ENCODE results near the gene ZFPM1.

The ZFPM1 gene

GRCh38 chr16:88499836-88500251 lies 46.8 kb downstream of the ZFPM1 start:
- DNase-seq (ENCODE audit: low spot score) = no peak

GRCh38 chr16:88500255-88500661 lies 47.2 kb downstream of the ZFPM1 start:
- DNase-seq (ENCODE audit: low spot score) = no peak

GRCh38 chr16:88502371-88502770 lies 49.3 kb downstream of the ZFPM1 start:
- DNase-seq (ENCODE audit: low spot score) = no peak

DNA sequence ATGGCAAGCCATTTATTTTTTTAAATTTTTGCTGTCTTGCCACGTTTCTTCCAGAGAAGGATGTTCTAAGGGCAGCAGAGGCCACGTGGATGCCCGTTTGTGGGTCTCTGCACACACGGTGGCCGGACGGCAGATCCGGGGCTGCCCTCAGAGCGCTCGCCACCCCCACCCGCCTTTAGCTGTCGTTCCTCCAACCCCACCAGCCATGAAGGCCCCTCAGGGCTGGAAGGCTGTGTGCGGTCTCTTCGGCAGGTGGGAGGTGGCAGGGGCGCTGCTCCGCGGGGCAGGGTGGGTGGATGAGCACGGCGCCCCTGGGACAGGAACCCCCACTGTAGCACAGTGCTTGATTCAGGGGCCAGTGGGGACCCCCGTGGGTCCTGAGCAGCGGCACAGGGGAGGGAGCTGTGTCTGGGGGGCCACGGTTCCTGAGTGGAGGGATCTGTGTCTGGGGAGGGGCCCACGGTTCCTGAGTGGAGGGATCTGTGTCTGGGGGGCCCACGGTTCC lies 49.7 kb downstream of the ZFPM1 start:
- no peak for DNase-seq (ENCODE audit: low spot score)

GRCh38 chr16:88503374-88503770 lies 50.3 kb downstream of the ZFPM1 start:
- DNase-seq (ENCODE audit: low spot score) = no peak

DNA sequence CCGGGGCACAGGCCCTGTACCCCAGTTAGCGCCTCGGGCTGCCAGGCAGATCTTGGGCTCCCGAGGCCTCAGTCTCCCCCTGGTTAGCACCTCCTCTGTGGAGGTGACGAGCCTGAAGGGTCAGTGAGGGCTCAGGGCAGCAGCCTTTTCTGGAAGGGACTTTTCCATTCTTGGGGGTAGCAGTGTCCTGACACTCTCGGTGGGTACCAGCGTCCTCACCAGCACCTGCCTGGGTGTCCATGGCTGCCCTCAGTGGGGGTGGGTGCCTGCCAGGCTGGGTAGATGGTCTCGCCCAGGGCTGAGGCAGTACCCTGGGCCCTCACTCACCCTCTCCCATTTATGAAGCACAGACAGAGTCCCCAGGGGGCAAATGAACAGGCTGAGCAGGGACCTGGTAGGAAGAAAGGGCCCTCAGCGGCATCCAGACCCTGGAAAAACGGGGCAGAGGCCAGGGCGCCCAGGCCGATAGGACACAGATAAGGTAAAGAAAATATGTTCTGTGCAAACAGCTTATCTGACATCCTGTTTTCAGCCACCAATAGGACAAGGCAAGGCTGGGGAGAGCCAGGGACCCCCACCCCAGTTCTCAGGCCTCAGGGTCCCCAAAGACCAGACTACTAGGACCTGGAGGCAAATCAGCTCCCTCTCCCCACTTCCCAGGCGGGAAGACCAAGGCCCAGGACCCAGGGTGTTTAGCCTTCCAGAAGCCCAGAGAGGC lies 50.9 kb downstream of the ZFPM1 start:
- DNase-seq (ENCODE audit: low spot score) = no peak

DNA sequence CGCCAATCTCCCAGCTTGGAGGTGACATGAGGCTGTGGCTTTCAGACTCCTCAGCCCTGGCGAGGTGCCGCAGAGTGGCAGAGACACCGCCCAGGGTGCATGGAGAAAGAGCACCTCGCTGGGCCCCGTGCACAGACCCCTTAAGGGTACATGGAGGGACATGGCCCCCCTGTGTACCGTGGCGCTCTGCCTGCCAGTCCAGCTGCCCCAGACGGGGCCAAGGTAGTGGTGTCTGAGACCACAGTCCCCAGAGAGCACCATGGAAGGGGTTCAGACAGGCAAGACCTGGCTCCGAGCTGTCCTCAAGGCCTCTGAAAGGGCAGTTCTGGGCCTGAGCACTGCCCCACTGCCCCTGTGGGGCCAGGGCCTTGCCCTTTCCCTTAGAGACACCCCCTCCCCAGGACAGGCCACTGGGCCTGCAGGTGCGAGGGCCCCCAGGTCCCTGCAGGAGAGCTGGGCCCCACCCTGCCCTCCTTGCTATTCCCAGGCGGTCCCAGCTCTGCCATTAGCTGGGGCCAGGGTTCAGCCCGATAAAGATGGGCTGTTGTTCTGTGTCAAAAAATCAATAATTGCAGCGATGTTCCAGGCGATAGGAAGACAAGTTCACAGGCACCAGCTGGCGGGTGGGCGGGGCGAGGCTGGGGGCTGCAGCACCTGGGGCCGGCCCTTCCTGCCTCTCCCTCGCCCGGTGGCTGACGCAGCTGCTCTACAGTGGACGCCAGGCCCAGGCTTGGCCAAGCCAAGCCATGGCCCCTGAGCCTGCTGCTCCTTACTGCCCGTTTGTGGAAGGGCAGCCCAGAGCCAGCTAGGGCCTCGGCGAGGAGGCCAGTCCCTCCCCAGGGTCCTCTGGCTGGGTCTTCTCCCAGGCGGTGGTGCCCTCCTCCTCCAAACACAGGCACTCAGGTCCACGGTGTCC lies 51.7 kb downstream of the ZFPM1 start:
- DNase-seq (ENCODE audit: low spot score) = no peak

GRCh38 chr16:88505405-88506082 lies 52.5 kb downstream of the ZFPM1 start:
- peak; percentile 63 for DNase-seq (ENCODE audit: low spot score)

DNA sequence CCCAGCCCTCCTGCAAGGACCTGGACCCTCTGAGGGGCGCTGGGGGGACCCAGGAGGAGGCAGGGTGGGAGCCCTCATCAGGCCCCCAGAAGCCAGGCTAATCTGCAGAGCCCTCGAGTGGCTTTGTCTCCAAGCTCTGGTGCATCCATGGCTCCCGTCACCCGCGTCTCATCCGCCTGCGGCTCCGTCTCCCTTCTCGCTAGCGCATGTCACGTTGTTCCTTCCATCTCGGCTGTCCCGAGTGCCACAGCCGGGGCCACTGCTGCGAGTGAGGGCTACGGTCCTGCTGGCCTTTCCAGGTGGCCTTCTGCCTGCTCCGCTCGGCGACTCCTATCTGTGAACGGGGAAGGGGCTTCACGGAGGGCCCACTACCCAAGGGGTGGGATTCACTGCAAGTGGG lies 53.6 kb downstream of the ZFPM1 start:
- DNase-seq (ENCODE audit: low spot score) = no peak

GRCh38 chr16:88507231-88507743 lies 54.2 kb downstream of the ZFPM1 start:
- DNase-seq (ENCODE audit: low spot score) = no peak

DNA sequence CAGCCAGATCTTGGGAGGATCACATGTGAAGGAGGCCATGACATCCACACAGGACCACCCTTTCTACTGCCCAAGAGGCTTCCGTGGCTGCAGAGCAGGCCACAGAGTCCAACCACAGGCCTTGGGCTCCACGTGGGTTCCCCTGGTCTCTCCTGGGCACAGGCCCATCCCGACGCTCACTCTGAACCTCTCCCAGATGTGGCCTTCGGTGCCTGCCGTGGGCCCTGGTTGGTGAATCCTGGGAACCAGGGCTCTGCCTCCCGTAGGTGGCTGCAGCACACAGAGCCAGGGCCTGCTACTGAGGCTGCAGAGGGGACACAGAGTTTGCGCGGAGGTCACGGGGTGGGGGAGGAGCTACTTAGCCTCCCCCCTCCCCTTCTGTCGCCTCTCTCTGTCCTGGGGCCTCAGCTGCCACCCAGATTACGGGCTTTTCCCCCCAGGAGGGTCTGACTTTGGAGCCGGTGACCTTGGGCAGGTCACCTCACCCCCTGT lies 55.3 kb downstream of the ZFPM1 start:
- no peak for DNase-seq (ENCODE audit: low spot score)

GRCh38 chr16:88508868-88509748 lies 56.0 kb downstream of the ZFPM1 start:
- no peak for DNase-seq (ENCODE audit: low spot score)

- DNase-seq (ENCODE audit: low spot score) = no peak
Measured at GRCh38 chr16:88509749-88510069, 56.6 kb downstream of the ZFPM1 start.

DNA sequence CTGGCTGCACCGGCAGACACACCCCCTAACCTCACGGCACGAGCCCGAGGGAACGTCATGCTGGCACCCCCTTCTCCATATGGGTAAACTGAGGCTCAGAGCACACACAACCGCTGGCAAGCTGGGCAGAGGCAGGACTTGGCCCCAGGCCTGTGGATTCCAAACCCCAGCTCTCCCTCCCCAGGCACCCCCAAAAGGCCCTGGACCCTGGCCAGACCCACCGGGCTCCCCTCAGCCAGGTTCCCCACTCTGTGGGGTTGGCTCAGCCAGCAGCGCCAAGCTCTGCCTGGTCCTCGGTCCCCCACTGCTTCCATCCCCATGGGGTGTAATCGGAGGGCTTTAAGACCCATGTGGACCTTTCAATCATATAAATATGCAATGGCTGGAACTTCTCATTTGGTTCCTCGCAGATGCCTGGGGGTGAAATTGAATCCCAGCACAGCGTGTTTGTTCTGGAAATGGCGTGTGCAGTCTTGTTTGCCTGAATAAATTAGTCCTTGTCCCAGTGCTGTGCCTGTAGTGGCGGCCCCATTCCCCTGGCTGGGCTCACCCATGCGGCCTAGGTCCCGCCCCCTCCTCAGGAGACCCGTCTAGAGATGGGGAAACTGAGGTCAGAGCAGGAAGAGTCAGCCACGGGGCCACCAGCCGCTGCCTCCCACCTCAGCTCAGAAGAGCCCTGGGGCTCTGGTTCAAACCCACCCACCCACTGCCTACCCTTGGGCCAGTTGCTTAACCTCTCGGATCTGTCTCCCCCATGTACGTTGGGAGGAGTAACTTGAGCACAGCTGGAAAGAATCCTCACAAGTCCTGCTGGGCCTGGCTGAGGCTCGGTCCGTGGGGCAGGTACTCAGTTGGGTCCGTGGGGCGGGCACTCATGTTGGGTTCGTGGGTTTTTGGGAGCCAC lies 57.3 kb downstream of the ZFPM1 start:
- no peak for DNase-seq (ENCODE audit: low spot score)

DNA sequence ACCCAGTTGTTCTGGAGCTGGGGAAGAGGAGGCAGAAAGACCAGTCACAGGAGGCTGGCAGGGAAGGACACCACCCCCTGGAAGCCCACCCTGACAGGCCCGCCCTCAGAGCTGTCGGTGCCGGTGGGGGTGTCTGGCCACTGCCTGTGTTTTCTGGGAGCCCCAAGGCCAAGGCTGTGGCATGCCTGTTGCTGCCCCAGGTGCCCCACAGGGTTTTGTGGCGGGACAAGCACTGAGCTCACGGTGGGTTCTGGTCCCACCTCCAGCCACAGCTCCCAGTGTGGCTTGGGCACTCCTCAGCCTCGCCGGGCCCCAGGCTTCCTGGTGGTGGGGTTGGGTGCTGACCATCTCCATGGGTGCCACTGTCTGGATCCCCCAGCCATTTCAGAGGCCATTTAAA lies 58.0 kb downstream of the ZFPM1 start:
- DNase-seq (ENCODE audit: low spot score) = no peak

GRCh38 chr16:88511906-88512305 lies 58.8 kb downstream of the ZFPM1 start:
- DNase-seq (ENCODE audit: low spot score) = no peak

GRCh38 chr16:88512728-88513696 lies 59.9 kb downstream of the ZFPM1 start:
- DNase-seq (ENCODE audit: low spot score) = no peak

GRCh38 chr16:88514070-88514469 lies 61.0 kb downstream of the ZFPM1 start:
- no peak for DNase-seq (ENCODE audit: low spot score)
